SK-N-SH (cell line): ENCODE measurements around the gene FGD4. TPM values are rescaled to one million over a fixed set of nuclear protein-coding genes. Genes with fewer than 3 reads are reported as not detected.

Source experiments
- CTCF ChIA-PET: fragments of 300-600, 350-600 bp; formaldehyde crosslinking; extraction: SDS; loops from one replicate; lab custom pipeline; 2021; lab: Yijun Ruan, JAX
- POLR2A ChIA-PET: fragments of 350-600 bp; sonication (Branson Sonifier 250); formaldehyde crosslinking; extraction: SDS; loops from one replicate; lab custom pipeline; 2020; ENCODE audit warnings: antibody characterized with exemption, inconsistent platforms; lab: Yijun Ruan, JAX
- DNase-seq: peaks from one replicate; pipeline ENCODE4 v3.0.0; 2012
- H2AFZ ChIP-seq: fragments of 200-600 bp; sonication (generic); 2 replicates; pipeline ENCODE4 v1.8.1; 2016; ENCODE audit warnings: antibody characterized with exemption, mild to moderate bottlenecking, low read depth
- H3F3A ChIP-seq: fragments of 200-600 bp; sonication (generic); replicated peaks from 2 replicates; pipeline ENCODE3; 2016; ENCODE audit warnings: antibody characterized with exemption, mild to moderate bottlenecking; ENCODE audit not compliant: insufficient read depth
- H3K27ac ChIP-seq, 2 experiments: fragments of 200-500 bp in 1 of 2; fragments of 200-600 bp in 1 of 2; sonication (Bioruptor generic) in 1 of 2; sonication (generic), shearing (Covaris generic) in 1 of 2; 2 replicates each; pipeline versions ENCODE4 v1.5.1 to v1.6.1; 2014 to 2016; ENCODE audit warnings: low read depth in 2 of 2, inconsistent platforms in 1 of 2, low read length in 1 of 2, mild to moderate bottlenecking in 1 of 2, mixed read lengths in 1 of 2
- H3K27me3 ChIP-seq: fragments of 200-600 bp; sonication (generic), shearing (Covaris generic); 2 replicates; pipeline ENCODE4 v1.6.1; 2016; ENCODE audit warnings: mixed run types; ENCODE audit not compliant: insufficient read depth
- H3K36me3 ChIP-seq, 2 experiments: fragments of 200-500 bp in 1 of 2; fragments of 200-600 bp in 1 of 2; sonication (Bioruptor generic) in 1 of 2; sonication (generic) in 1 of 2; replicated peaks in 1 of 2; 2 replicates each; pipeline versions ENCODE3 to v1.5.1; 2014 to 2016; ENCODE audit warnings: low read length in 1 of 2, mild to moderate bottlenecking in 1 of 2; ENCODE audit not compliant: insufficient read depth in 2 of 2, control insufficient read depth in 1 of 2
- H3K4me1 ChIP-seq, 2 experiments: fragments of 200-500 bp in 1 of 2; fragments of 200-600 bp in 1 of 2; sonication (Bioruptor generic) in 1 of 2; sonication (generic), shearing (Covaris generic) in 1 of 2; 2 replicates each; pipeline versions ENCODE4 v1.5.1 to v1.6.1; 2014 to 2016; ENCODE audit warnings: low read depth in 1 of 2, low read length in 1 of 2, mixed run types in 1 of 2; ENCODE audit not compliant: insufficient read depth in 2 of 2, control insufficient read depth in 1 of 2
- H3K4me2 ChIP-seq: fragments of 200-600 bp; sonication (generic), shearing (Covaris generic); 2 replicates; pipeline ENCODE4 v1.6.1; 2017; ENCODE audit warnings: mixed run types
- H3K4me3 ChIP-seq, 2 experiments: fragments of 200-500 bp in 1 of 2; fragments of 200-600 bp in 1 of 2; sonication (Bioruptor generic) in 1 of 2; sonication (generic), shearing (Covaris generic) in 1 of 2; 2 replicates each; pipeline versions ENCODE4 v1.5.1 to v1.8.1; 2014 to 2016; ENCODE audit warnings: low read depth in 2 of 2, inconsistent platforms in 1 of 2, low read length in 1 of 2, mild to moderate bottlenecking in 1 of 2, mixed read lengths in 1 of 2, moderate library complexity in 1 of 2
- H3K79me2 ChIP-seq: fragments of 200-600 bp; sonication (generic); 2 replicates; pipeline ENCODE4 v1.8.1; 2017; ENCODE audit warnings: mild to moderate bottlenecking; ENCODE audit not compliant: insufficient read depth
- H3K9ac ChIP-seq: fragments of 200-600 bp; sonication (generic); 2 replicates; pipeline ENCODE4 v1.6.1; 2017; ENCODE audit warnings: mixed run types
- H3K9me2 ChIP-seq: fragments of 200-600 bp; sonication (generic); 2 replicates; pipeline ENCODE4 v1.6.1; 2017; ENCODE audit warnings: mixed run types
- H3K9me3 ChIP-seq: fragments of 200-600 bp; sonication (generic); 2 replicates; pipeline ENCODE4 v1.6.1; 2017; ENCODE audit warnings: mixed run types, mild to moderate bottlenecking, moderate library complexity
- H4K20me1 ChIP-seq: fragments of 200-600 bp; sonication (generic); 2 replicates; pipeline ENCODE4 v1.6.1; 2017; ENCODE audit warnings: mild to moderate bottlenecking, mixed run types; ENCODE audit not compliant: insufficient read depth
- ELF1 ChIP-seq: IDR thresholded peaks from 2 replicates; pipeline ENCODE4 v1.4.0; 2012
- EP300 ChIP-seq, 2 experiments: IDR thresholded peaks; 2 replicates each; pipeline versions ENCODE4 v1.4.0 to v1.6.1; 2012; ENCODE audit warnings: borderline replicate concordance in 1 of 2, low read depth in 1 of 2, low read length in 1 of 2
- FOSL2 ChIP-seq: IDR thresholded peaks from 2 replicates; pipeline ENCODE4 v1.4.0; 2012; ENCODE audit warnings: low read depth, mild to moderate bottlenecking, moderate library complexity, borderline replicate concordance
- FOXM1 ChIP-seq: IDR thresholded peaks from 2 replicates; pipeline ENCODE4 v1.4.0; 2012; ENCODE audit warnings: low read depth, mild to moderate bottlenecking
- GATA2 ChIP-seq: sonication (generic); formaldehyde crosslinking; IDR thresholded peaks from 2 replicates; pipeline ENCODE4 v1.5.0; 2020; ENCODE audit warnings: mild to moderate bottlenecking, missing genetic modification reagents
- JUND ChIP-seq: IDR thresholded peaks from 2 replicates; pipeline ENCODE4 v1.4.0; 2012
- MXI1 ChIP-seq: IDR thresholded peaks from 2 replicates; pipeline ENCODE4 v1.6.1; 2012; ENCODE audit warnings: mild to moderate bottlenecking, low read depth, low read length, improper control_type of control experiment
- NFIC ChIP-seq: IDR thresholded peaks from 2 replicates; pipeline ENCODE4 v1.4.0; 2012; ENCODE audit warnings: borderline replicate concordance
- NRF1 ChIP-seq: IDR thresholded peaks from 2 replicates; pipeline ENCODE4 v1.6.1; 2012; ENCODE audit warnings: low read depth, mild to moderate bottlenecking, low read length
- POLR2AphosphoS5 ChIP-seq: IDR thresholded peaks from 2 replicates; pipeline ENCODE4 v1.6.1; 2012; ENCODE audit warnings: low read depth, low read length
- RFX5 ChIP-seq: IDR thresholded peaks from 2 replicates; pipeline ENCODE4 v1.6.1; 2012; ENCODE audit warnings: mild to moderate bottlenecking, improper control_type of control experiment, low read length
- SMC3 ChIP-seq: IDR thresholded peaks from 2 replicates; pipeline ENCODE4 v1.6.1; 2012; ENCODE audit warnings: low read depth, low read length, improper control_type of control experiment
- YY1 ChIP-seq: IDR thresholded peaks from 2 replicates; pipeline ENCODE4 v1.4.0; 2012; ENCODE audit warnings: low read depth, mild to moderate bottlenecking
- WGBS: methylation state at CpG from one replicate; pipeline ENCODE4 v1.1.6; 2017; ENCODE audit warnings: low lambda C conversion rate; 5-methylcytosine and 5-hydroxymethylcytosine counted together
- polyA plus RNA-seq, 3 experiments: library from polyadenylated mRNA; depleted of rRNA; stranded (reverse); fragments of >200 nt; gene quantifications; 2 replicates each; pipeline ENCODE4 v1.2.3, GENCODE V29; 2012
- TF ChIP-seq, protein P1 (sequence below): IDR thresholded peaks from 2 replicates; pipeline ENCODE4; 2012
- TF ChIP-seq, protein P2 (sequence below): fragments of 200-600 bp; sonication (generic); IDR thresholded peaks from 2 replicates; pipeline ENCODE4 v1.6.1; 2017; ENCODE audit warnings: antibody characterized with exemption, mild to moderate bottlenecking, moderate library complexity
- TF ChIP-seq, protein P3 (sequence below): IDR thresholded peaks from 2 replicates; pipeline ENCODE4 v1.4.0; 2012; ENCODE audit warnings: low read depth
- TF ChIP-seq, protein P4 (sequence below): fragments of 150-350 bp; IDR thresholded peaks from 2 replicates; pipeline ENCODE4 v1.6.1; 2017; ENCODE audit warnings: antibody characterized with exemption, low read length, low read depth, borderline replicate concordance
- TF ChIP-seq, protein P5 (sequence below): fragments of 150-350 bp; IDR thresholded peaks from 2 replicates; pipeline ENCODE4 v1.6.1; 2016; ENCODE audit warnings: mild to moderate bottlenecking, low read depth, low read length
- TF ChIP-seq, protein P6 (sequence below): IDR thresholded peaks from 2 replicates; pipeline ENCODE4 v1.4.0; 2012; ENCODE audit warnings: low read depth, borderline replicate concordance

Gene FGD4
- polyA plus RNA-seq, 1 of the 3 experiments (the other 2 are of a cell fraction), result 0.26 TPM

DNA sequence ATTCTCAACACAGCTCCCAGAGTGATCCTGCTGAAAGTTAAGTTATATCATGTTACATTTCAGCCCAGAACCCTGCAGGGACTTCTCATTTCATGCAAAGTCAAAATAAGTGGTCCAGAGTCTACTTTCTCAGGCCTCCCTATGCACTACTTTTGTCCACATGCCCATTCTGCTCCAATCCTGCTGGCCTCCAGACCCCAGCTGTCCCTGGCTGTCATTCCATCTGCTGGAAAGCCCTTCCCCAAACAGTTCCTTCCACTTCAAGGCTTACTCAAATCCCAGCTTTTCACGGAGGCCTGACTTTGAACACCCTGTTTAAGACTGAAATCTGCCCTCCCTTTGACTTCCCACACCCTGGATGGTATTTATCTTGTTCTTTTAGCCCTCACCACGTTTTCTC, 169.9 kb downstream of the FGD4 start:
- H3K9ac ChIP-seq, result no peak overlapping the region
- H3K36me3 ChIP-seq, result no peaks in the 10 kb centered on the region
- peak overlapping the region; percentile 57 for H3K4me2 ChIP-seq
- H3K27me3 ChIP-seq, result no peaks in the 10 kb centered on the region
- CTCF ChIA-PET, result no interaction called here
- no peaks in the 10 kb centered on the region for H4K20me1 ChIP-seq
- no peak for DNase-seq
- peaks cover 9 to 35% of the 10 kb centered on the region in 2 experiments for H3K4me1 ChIP-seq
- POLR2A ChIA-PET, result no interaction called here
- 0 out of 2 replicates have a peak, but pooled peaks cover 6% of the 10 kb centered on the region for H3K79me2 ChIP-seq
- H3K27ac ChIP-seq, result peak overlapping the region in 1 of 2 experiments; percentile 85; a peak in 2 of 4 replicates
- no peaks in the 10 kb centered on the region for H3K9me2 ChIP-seq
- no peaks in the 10 kb centered on the region for H3K9me3 ChIP-seq
- H3F3A ChIP-seq, result peaks cover 10% of the 10 kb centered on the region
- peak overlapping the region; percentile 62 for H2AFZ ChIP-seq
- no peak for TF ChIP-seq POLR2AphosphoS5
- TF ChIP-seq EP300 (IDR thresholded peaks at IDR 0.05; ENCODE audit: borderline replicate concordance in 1 of 2, low read depth in 1 of 2, low read length in 1 of 2), result no peak
- TF ChIP-seq, protein P1, sequence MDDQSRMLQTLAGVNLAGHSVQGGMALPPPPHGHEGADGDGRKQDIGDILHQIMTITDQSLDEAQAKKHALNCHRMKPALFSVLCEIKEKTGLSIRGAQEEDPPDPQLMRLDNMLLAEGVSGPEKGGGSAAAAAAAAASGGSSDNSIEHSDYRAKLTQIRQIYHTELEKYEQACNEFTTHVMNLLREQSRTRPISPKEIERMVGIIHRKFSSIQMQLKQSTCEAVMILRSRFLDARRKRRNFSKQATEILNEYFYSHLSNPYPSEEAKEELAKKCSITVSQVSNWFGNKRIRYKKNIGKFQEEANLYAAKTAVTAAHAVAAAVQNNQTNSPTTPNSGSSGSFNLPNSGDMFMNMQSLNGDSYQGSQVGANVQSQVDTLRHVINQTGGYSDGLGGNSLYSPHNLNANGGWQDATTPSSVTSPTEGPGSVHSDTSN, result no peak
- TF ChIP-seq RFX5, result no peak
- TF ChIP-seq, protein P2, sequence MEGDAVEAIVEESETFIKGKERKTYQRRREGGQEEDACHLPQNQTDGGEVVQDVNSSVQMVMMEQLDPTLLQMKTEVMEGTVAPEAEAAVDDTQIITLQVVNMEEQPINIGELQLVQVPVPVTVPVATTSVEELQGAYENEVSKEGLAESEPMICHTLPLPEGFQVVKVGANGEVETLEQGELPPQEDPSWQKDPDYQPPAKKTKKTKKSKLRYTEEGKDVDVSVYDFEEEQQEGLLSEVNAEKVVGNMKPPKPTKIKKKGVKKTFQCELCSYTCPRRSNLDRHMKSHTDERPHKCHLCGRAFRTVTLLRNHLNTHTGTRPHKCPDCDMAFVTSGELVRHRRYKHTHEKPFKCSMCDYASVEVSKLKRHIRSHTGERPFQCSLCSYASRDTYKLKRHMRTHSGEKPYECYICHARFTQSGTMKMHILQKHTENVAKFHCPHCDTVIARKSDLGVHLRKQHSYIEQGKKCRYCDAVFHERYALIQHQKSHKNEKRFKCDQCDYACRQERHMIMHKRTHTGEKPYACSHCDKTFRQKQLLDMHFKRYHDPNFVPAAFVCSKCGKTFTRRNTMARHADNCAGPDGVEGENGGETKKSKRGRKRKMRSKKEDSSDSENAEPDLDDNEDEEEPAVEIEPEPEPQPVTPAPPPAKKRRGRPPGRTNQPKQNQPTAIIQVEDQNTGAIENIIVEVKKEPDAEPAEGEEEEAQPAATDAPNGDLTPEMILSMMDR, result no peak
- TF ChIP-seq MXI1, result no peak
- TF ChIP-seq, protein P3, sequence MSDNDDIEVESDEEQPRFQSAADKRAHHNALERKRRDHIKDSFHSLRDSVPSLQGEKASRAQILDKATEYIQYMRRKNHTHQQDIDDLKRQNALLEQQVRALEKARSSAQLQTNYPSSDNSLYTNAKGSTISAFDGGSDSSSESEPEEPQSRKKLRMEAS, result no peak
- TF ChIP-seq, protein P4, sequence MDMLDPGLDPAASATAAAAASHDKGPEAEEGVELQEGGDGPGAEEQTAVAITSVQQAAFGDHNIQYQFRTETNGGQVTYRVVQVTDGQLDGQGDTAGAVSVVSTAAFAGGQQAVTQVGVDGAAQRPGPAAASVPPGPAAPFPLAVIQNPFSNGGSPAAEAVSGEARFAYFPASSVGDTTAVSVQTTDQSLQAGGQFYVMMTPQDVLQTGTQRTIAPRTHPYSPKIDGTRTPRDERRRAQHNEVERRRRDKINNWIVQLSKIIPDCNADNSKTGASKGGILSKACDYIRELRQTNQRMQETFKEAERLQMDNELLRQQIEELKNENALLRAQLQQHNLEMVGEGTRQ, result no peak
- no peak for TF ChIP-seq ELF1
- TF ChIP-seq FOSL2, result no peak
- no peak for TF ChIP-seq NFIC
- TF ChIP-seq, protein P5, sequence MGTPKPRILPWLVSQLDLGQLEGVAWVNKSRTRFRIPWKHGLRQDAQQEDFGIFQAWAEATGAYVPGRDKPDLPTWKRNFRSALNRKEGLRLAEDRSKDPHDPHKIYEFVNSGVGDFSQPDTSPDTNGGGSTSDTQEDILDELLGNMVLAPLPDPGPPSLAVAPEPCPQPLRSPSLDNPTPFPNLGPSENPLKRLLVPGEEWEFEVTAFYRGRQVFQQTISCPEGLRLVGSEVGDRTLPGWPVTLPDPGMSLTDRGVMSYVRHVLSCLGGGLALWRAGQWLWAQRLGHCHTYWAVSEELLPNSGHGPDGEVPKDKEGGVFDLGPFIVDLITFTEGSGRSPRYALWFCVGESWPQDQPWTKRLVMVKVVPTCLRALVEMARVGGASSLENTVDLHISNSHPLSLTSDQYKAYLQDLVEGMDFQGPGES, result no peak
- TF ChIP-seq YY1, result no peak
- TF ChIP-seq GATA2 (CRISPR knock-in tag), result no peak
- TF ChIP-seq SMC3, result no peak
- TF ChIP-seq JUND, result no peak
- TF ChIP-seq FOXM1, result no peak
- TF ChIP-seq, protein P6, sequence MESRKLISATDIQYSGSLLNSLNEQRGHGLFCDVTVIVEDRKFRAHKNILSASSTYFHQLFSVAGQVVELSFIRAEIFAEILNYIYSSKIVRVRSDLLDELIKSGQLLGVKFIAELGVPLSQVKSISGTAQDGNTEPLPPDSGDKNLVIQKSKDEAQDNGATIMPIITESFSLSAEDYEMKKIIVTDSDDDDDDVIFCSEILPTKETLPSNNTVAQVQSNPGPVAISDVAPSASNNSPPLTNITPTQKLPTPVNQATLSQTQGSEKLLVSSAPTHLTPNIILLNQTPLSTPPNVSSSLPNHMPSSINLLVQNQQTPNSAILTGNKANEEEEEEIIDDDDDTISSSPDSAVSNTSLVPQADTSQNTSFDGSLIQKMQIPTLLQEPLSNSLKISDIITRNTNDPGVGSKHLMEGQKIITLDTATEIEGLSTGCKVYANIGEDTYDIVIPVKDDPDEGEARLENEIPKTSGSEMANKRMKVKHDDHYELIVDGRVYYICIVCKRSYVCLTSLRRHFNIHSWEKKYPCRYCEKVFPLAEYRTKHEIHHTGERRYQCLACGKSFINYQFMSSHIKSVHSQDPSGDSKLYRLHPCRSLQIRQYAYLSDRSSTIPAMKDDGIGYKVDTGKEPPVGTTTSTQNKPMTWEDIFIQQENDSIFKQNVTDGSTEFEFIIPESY, result no peak
- no peak for TF ChIP-seq NRF1
- WGBS, result 67% methylated on average over 2 of the region's 2 CpGs
- no peak overlapping the region for H3K4me3 ChIP-seq
